GM20000 (cell line): ENCODE results near the gene ICE1.

Experiments used
- DNase-seq: peaks from one replicate; pipeline ENCODE4 v3.0.0; 2012; ENCODE audit warnings: low spot score
- TF ChIP-seq, protein P1 (sequence below): IDR thresholded peaks from 2 replicates; pipeline ENCODE4 v1.5.1; 2012; ENCODE audit warnings: mild to moderate bottlenecking, control low read depth; ENCODE audit errors: extremely low read depth, missing control alignments

The ICE1 gene

DNA sequence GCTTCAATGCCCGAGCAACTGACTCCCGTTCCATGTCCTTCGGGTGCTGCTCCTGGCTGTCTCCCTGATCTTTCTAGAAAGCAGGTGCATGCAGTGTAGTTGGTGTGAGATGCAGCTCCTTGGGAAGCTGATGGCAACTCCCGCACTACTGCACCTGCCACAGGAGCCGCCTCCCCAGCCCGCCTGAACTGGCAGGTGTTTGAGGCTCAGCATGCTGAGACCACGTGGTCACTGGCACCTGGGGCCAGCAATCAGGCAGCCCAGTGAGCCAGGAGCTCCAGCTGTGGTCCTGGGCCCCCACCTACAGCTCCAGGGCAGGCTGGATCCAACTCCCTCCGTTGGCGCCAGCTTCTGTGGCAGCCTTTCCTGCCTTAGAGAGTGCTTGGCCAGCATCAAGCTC lies 111.5 kb downstream of the ICE1 start:
- DNase-seq: no peak
- TF ChIP-seq, protein P1, sequence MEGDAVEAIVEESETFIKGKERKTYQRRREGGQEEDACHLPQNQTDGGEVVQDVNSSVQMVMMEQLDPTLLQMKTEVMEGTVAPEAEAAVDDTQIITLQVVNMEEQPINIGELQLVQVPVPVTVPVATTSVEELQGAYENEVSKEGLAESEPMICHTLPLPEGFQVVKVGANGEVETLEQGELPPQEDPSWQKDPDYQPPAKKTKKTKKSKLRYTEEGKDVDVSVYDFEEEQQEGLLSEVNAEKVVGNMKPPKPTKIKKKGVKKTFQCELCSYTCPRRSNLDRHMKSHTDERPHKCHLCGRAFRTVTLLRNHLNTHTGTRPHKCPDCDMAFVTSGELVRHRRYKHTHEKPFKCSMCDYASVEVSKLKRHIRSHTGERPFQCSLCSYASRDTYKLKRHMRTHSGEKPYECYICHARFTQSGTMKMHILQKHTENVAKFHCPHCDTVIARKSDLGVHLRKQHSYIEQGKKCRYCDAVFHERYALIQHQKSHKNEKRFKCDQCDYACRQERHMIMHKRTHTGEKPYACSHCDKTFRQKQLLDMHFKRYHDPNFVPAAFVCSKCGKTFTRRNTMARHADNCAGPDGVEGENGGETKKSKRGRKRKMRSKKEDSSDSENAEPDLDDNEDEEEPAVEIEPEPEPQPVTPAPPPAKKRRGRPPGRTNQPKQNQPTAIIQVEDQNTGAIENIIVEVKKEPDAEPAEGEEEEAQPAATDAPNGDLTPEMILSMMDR: no peak

DNA sequence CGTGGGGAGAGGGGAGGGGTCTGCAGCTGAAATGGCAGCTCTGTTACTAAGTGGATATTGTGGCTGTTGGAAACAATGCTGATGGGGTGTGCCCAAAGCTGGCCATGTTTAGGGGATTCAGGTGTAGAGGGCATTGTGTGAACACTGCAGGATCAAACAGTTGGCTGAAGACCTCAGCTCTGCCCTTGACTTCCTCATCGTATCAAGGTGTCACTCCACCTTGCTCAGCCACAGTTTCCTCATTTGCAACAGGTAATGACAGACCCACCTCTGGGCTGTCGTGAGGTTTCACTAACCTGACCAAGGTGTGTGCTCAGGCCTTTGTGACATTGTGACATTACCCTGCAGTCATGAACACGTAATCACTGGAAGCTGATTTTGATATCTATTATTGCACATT lies 111.9 kb downstream of the ICE1 start:
- DNase-seq: no peak
- TF ChIP-seq, protein P1: no peak

DNA sequence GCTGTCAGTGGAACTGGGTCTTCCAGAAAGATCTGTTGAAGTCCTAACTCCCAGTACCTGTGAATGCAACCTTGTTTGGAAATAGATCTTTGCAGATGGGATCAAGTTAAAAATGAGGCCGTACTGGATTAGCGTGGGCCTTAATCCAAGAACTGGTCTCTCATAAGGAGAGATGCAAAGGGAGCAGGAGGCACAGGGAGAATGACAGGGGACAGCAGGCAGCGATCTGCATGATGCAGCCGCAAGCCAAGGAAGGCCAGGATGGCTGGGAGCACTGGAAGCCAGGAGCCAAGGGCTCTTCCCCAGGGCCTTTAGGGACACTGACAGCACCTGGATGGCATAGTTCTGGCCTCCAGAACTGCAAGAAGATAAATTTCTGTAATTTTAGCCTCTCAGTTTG lies 114.4 kb downstream of the ICE1 start:
- TF ChIP-seq, protein P1: no peak
- no peak for DNase-seq

DNA sequence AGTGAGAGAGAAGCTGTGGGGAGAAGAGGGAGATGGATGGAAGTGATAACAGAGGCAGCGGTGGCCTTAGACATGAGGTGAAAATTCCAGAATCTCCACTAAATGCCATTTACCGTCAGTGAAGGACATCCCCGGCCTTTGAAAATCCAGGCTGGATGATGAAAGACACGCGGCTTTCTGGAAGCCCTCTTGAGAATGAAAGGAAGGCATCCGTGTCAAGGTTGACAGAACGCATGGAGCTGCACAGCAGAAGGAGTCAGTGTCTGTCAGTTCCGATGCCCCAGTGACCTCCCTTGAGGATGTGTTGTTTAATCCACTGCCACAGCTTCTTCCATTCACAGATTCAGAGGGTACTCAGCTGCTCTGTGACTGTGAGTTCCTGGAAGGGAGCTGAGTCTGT lies 114.9 kb downstream of the ICE1 start:
- no peak for DNase-seq
- TF ChIP-seq, protein P1: no peak

DNA sequence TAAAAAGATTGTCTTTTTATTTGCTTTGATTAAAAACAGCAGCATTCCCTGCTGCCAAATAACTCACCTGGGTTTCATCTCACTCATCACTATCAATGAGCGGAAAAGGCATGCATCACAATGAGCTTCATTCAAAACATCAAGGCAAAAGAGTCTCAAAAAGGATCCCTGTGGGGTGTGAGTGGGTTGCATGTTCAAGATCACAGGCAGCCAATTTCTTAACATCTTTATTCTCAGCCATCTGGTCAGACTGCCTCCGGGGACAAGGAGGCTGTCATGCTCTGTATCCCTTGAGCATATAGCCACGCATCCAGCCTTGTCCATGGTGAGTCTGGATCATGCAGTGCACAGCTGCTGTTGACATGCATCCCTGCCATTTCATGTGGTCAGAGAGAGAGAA lies 117.1 kb downstream of the ICE1 start:
- TF ChIP-seq, protein P1: no peak
- no peak for DNase-seq
